ENCODE results near the gene GABARAPL2.
A peak's percentile ranks its signal among the peaks of the same experiment; 100 is the strongest.
"Not testable (repeated sequence)": the region's sequence is repeated elsewhere in the genome, so short reads cannot be mapped to it uniquely, and the experiment has no call there.

Gene GABARAPL2

DNA sequence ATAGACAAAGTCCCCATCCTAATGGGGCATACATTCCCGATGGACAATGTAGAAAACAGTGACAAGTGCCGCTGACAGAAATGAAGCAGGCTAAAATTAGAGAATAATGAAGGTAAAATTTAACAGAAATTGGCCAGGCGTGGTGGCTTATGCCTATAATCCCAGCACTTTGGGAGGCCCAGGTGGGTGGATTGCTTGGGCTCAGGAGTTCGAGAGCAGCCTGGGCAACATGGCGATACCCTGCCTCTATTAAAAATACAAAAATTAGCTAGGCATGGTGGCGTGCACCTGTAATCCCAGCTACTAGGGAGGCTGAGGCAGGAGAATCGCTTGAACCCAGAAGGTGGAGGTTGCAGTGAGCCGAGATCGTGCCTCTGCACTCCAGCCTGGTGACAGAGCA lies 17.7 kb upstream of the GABARAPL2 start:
- in situ Hi-C loops (cut with MboI; ENCODE audit: low pct_unique_long_range_greater_than_20kb, low sequenced_read_pairs); DNase-seq: not testable (repeated sequence)

DNA sequence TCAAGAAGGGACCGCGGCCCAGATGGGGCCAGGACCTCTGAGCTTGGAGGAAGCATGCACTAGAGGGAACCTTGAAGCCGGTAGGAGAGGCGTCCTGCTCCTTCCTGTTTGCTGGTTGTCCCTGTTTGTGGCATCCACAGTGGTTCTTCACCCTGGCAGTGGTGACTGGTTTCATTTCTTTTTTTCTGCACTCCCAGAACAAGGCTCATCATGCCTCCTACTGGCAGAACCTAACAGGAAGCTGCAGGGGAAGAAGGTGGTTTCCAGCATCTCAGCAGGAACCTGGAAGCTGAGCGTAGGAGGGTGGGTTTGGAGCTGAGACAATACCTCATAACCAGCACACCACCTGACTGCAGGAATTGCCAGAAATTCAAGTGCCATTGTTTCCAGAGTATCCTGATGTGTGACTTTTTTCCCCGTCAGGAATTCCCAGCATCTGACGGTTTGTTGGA lies 15.9 kb upstream of the GABARAPL2 start:
- in situ Hi-C loops (cut with MboI; ENCODE audit: low pct_unique_long_range_greater_than_20kb, low sequenced_read_pairs): no loop called here
- DNase-seq: peak; percentile 87

DNA sequence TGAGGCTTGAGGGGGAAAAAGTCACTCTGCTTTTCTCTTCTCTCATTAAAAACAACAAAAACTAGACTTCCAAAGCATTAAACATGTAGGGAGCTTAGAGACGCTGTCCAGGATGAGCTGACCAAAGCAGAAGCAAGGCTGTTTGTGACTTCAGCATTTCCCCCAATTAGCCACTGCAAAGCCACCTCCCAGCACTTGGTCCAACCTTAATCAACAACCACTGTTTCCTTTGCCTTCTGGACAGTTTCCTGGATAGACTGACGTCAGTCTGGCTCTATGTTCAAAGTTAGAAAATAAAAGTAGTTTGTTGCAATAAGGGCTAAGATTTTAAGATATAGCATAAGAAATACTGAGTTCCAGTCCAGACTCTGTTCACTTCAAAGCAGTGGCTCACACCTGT lies 13.2 kb upstream of the GABARAPL2 start:
- no peak for DNase-seq
- in situ Hi-C loops (cut with MboI; ENCODE audit: low pct_unique_long_range_greater_than_20kb, low sequenced_read_pairs): no loop called here

DNA sequence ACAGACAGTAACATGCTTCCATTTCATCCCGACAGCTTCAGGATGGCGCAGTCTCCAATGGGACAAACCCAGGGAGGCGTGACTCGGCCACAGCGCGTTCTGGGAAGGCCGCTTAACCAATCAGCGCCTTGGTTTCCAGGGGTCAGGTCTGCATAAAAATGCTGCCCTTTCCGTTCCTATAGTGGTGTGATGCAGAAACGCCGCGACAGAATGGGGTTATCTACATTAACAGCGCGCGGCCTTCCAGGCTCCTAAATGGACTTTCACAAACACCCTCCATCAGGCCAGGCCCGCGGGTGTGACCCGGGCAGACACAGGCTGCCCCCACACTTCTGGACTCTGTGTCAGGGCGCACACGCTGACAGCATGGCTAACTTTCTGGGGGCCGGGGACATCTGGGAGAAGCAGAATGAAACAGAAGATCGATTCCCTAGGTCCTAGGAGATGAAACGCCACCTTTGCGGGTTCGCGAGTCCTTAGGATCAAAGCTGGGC lies 10.9 kb upstream of the GABARAPL2 start:
- in situ Hi-C loops (cut with MboI; ENCODE audit: low pct_unique_long_range_greater_than_20kb, low sequenced_read_pairs): no loop called here
- peak; percentile 16 for DNase-seq

DNA sequence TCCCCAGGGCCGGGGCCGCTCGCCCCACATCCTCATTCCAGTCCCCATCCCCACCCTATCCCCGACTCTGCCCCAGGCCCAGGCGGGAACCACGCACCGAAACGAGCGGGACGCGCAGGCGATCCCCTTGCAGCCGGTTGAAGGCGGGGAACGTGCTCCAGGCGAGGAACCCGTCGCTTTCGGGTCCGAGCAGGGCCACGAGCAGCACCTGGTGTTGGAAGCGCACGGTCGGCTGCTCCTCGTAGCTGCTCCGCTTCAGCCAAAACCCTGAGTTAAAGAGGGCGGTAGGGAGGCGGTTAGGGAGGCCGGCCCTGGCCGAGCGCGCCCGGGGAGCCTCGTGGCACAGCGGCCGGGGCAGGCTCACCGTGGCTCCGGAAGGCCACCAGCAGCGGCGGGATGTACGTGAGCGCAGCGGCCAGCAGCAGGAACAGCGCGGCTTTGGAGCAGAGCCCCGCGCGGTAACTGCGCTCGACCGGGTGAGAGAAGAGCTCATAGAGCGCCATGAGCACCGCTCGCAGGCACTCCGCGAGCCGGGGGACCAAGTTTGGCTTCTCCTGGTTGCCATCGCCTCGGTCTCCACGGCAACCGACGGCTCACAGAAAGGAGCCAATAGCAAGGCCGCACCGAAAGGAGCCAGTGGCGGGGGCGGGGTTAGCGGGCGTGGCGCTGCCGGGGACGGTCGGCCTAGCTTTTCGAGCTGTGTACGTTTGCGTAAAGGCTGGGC lies 10.3 kb upstream of the GABARAPL2 start, which contains the start of gene TMEM231:
TMEM231 (minus strand) TSS at position 546 of the 724 bp plus-strand sequence; CDS start at position 503, 43 bp downstream.
- in situ Hi-C loops (cut with MboI; ENCODE audit: low pct_unique_long_range_greater_than_20kb, low sequenced_read_pairs): no loop called here
- peak; percentile 94 for DNase-seq

DNA sequence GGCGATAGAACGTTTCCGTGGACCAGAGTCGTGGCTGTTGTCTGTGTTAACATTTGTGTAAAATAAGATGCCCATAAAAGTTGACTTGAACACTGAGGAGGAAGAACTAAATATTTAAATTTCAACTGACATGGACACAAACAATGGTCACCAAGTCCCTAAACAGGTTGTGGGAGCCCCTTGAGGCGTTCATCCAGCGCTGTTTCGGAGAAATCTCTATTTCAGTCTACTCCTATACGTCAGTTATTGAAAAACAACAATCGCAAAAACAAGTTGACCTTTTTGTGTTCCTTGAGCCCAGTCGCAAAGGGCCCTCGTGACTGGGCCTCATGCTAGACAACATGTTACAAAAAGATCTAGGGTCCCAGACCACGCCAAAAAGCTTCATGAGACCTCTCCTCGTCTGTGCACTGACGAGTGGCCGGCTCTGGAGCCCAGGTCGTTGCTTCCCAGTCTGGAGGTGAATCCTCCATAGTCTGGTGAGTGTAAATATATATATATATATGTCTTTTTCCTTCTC lies 9.7 kb upstream of the GABARAPL2 start:
- no peak for DNase-seq
- in situ Hi-C loops (cut with MboI; ENCODE audit: low pct_unique_long_range_greater_than_20kb, low sequenced_read_pairs): no loop called here

DNA sequence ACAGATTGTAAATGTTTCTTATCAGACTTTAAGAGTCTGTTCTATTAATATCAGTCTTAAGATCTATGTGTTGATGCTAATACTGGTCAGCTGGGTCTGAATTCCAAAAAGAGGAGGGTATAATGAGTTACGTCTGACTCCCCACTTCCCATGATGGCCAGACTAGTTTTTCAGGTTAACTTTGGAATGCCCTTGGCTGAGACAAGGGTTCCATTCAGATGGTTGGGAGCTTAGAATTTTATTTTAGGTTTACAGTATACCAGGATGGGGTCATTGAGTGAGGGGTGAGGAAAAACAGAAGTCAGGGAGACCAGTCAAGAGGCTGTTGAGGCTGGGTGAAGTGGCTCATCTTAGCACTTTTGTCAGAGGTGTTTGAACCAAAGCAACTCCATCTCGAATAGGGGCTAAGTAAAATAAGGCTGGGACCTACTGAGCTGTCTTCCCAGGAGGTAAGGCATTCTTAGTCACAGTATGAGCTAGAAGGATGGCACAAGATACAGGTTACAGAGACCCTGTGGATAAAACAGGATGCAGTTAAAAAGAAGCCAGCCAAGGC lies 7.3 kb upstream of the GABARAPL2 start:
- in situ Hi-C loops (cut with MboI; ENCODE audit: low pct_unique_long_range_greater_than_20kb, low sequenced_read_pairs): no loop called here

DNA sequence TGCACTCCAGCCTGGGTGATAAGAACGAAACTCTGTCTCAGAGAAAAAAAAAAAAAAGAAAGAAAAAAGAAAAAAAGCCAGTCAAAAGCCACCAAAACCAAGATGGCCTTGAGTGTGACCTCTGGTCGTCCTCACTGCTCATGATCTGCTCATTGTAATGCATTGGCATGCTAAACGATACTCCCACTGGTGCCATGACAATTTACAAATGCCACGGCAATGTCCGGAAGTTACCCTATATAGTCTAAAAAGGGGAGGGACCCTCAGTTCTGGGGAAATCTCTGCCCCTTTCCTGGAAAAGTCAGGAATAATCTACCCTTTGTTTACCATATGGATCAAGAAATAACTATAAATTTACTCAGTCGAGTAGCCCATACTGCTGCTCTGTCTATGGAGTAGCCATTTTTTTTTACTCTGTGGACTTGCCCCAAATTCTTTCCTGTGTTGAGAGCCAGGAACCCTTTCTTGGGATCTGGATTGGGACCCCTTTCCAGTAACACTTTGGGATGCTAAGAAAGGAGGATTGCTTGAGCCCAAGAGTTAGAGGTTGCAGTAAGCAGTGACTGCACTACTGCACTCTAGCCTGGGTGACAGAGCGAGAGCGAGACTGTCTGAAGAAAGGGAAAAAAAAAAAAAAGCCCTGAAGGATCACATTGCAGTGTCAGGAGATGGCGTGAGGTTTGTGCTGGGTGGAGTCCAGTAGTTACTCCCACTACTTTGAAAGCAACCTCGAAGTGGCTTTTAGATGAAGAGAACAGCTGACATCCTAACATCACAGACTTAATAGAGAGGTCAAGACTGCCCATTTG lies 6.4 kb upstream of the GABARAPL2 start:
- peak; percentile 19 for DNase-seq
- in situ Hi-C loops (cut with MboI; ENCODE audit: low pct_unique_long_range_greater_than_20kb, low sequenced_read_pairs): no loop called here

More for the DNA sequence above, 7.3 kb upstream of the GABARAPL2 start:
- no peak for DNase-seq

DNA sequence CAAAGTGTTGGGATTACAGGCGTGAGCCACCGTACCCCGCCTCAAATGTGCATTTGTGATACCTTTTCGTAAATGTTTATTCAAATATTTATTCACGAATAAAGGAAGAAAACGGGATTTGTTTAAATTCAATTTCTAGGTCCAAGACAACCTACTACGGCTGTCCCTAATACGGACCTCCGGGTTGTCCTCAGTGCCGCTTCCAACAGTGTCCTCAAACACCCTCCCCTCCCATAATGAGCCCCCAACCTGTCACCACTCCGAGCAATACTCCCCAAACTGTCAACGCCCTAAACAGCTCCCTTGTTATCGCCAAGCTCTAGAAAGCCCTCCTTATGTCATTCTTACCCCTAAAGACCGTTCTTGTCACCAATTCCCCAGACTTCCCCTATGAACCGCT lies 539 bp upstream of the GABARAPL2 start:
- DNase-seq: no peak
- in situ Hi-C loops (cut with MboI; ENCODE audit: low pct_unique_long_range_greater_than_20kb, low sequenced_read_pairs): no loop called here

DNA sequence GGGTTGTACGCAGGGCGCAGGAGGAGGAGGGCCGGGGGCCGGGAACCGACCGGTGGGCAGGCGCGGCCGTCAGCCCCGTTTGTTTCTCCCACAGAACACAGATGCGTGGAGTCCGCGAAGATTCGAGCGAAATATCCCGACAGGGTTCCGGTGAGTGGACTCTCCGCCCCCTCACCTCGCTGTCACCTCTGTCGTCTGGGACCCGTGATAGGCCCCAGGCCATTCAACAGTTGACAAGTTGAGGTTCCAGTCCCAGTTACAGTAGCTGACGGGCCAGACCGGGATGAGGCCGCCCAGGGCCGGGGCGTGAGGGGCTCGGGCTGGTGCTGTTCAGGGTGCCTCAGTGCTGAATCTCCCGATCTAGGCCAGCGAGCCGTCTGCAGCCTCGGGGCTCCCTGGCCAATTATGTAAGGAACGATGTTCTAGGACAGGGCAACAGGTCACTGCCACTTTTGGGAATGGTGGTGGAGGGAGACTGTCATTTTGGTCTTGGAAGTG lies 628 bp downstream of the GABARAPL2 start:
- in situ Hi-C loops (cut with MboI; ENCODE audit: low pct_unique_long_range_greater_than_20kb, low sequenced_read_pairs): no loop called here
- peak; percentile 8 for DNase-seq

DNA sequence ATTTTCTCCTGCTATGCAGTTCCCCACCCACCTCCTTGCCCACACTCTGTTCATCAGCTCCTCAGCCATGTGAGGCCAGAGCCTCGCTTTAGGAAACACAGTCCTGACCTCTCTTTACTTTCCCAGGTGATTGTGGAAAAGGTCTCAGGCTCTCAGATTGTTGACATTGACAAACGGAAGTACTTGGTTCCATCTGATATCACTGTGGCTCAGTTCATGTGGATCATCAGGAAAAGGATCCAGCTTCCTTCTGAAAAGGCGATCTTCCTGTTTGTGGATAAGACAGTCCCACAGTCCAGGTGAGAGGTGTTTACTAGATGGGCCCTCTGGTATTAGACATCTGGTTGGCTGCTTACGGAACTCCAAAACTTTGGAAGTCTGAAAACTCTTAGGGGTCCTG lies 1.7 kb downstream of the GABARAPL2 start:
- no peak for DNase-seq
- in situ Hi-C loops (cut with MboI; ENCODE audit: low pct_unique_long_range_greater_than_20kb, low sequenced_read_pairs): no loop called here

DNA sequence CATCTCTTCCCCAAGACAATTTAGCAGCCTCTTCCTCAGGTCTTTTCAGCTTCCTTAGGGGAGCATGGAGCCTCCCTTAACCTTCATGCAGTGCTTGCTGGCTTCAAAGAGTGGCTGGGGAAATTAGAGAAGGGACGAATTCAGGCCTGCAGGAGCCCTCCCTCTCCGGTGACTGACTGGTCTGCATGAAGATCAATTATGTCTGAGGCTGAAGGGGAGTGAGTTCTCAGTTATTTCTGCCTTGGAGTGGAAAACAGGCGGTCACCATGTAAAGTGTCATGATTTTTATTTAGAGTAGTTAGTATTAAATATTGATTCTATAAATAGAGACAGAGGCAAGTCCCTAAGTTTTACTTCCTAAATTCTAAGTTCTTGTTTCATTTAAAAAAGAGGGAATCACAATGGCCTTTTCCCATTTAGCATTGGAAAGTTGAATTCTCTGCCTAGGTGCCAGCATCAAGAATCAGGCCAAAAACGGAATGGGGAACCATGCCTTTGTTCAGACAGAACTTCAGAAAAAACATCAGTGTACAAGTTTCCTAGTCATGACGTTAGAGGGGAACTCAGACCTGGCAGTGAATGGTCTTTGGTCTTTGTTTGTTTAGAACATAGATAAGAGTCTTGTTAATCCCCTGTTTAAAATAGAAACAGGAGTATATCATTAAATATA lies 4.4 kb downstream of the GABARAPL2 start:
- in situ Hi-C loops (cut with MboI; ENCODE audit: low pct_unique_long_range_greater_than_20kb, low sequenced_read_pairs): no loop called here
- DNase-seq: no peak

DNA sequence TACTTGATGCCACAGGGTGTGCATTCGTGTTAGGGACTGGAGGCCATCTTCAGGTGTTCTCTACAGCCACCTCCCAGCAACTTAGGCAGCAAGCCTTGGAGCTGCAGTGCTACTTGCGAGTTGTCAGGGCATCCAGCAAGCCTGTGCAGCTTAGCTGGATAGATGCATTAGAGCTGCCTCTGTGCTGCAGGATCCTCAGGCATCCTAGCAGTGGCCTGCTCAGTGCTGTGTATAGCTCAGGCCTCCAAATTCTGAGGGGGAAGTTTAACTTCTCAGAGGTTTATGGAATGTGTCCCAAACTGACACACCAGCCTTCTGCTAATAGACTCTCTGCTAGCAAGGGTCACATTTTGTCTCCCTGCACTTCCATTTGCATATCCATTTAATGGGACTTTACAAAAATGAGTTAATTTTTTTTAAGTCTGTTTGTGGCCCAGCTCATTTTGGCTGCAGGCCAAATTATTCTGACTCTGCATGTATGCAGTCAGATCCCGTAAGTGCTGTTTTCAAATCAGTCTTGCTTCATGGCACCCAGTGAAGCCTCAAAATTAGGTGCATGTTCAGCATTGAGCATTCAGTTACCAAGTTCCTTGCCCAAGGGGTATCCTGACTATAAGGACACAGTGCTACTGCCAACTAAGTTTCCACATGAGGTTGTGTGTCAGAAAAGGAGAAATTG lies 6.8 kb downstream of the GABARAPL2 start:
- no peak for DNase-seq
- in situ Hi-C loops (cut with MboI; ENCODE audit: low pct_unique_long_range_greater_than_20kb, low sequenced_read_pairs): no loop called here

DNA sequence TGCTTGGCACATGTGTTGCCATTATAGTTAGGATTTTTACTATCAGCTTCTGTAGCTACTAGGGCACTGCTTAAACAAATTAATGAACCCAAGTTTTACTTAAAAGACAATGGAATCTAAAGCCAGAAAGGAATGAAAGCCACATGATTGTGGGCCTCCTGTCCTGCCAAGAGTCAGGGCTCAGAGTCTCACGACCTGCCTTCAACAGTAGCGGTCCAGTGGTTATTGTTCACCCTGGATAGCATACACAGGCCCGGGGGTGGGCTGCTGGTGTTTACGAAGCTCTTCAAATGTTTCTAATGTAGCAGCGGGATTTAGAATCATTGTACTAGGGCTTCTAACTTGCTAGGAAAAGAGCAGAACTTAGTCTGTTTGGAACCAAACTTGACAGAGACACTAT lies 7.8 kb downstream of the GABARAPL2 start:
- in situ Hi-C loops (cut with MboI; ENCODE audit: low pct_unique_long_range_greater_than_20kb, low sequenced_read_pairs): no loop called here
- no peak for DNase-seq

DNA sequence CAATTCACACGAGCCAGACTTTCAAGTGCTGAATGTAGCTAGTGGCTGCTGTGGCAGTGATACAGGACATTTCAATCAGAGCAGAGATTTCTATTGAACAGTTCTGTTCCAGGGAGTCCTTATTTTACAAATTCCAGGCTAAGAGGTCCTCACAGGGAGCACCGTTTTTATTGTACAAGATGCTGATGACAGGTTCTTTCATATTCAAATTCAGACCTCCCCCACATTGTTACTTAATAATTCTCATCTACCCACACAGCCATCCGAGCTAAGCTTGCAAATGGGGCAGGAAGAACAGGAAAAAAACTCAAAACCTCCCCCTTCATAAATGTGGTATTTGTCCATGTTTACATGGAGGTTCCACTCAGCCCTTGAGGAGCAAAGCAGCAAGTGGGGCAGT lies 9.8 kb downstream of the GABARAPL2 start:
- in situ Hi-C loops (cut with MboI; ENCODE audit: low pct_unique_long_range_greater_than_20kb, low sequenced_read_pairs): no loop called here
- no peak for DNase-seq

DNA sequence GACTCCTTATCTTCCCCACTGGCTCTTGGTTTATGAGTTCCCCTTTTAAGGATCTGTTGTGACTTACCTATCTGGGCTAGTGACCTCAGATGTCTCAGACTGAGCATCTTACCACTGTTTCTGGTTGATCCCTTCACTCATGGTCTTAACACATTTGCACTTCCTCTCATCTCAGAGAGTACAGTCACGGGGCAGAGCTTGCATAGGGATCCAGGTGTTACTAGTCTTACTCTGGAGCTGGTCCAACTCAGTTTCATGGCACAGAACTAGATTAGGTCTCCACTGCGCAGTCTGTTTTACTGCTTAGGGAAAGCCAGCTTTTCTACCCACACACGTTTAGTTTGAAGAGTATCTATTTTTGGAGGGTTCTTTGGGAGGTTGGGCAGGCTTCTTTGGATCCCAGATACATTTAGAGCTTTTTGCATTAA lies 10.2 kb downstream of the GABARAPL2 start:
- in situ Hi-C loops (cut with MboI; ENCODE audit: low pct_unique_long_range_greater_than_20kb, low sequenced_read_pairs): no loop called here

DNA sequence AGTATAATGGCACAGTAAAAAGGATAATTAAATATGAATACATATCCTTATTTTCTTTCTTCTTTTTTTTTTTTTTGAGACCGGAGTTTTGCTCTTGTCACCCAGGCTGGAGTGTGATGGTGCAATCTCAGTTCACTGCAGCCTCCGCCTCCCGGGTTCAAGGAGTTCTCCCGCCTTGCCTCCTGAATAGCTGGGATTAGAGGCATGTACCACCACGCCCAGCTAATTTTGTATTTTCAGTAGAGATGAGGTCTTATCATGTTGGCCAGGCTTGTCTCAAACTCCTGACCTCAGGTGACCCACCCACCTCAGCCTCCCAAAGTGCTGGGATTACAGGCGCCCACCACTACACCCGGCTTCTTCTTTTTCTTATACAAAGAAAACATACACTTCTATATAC lies 12.0 kb downstream of the GABARAPL2 start:
- in situ Hi-C loops (cut with MboI; ENCODE audit: low pct_unique_long_range_greater_than_20kb, low sequenced_read_pairs): no loop called here
- no peak for DNase-seq

More for the DNA sequence above, 10.2 kb downstream of the GABARAPL2 start:
- DNase-seq: peak; percentile 37

DNA sequence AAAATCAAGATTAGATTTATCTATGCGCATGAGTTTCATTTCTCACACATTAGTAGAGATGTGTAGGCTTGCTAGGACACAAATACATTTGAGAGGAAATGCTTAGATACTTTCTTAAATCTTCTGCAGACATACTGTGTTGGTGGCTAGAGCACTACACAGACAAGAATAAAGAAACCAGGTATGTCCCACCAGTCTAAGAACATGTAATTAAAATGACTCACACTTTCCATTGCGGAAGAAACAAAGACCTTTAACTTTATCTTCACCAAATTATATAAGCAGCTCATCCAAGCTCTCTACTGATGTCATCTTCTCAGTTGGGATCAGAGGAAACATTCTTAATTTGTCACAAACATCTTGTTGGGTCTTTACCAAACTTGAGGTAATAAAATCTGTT lies 12.5 kb downstream of the GABARAPL2 start:
- in situ Hi-C loops (cut with MboI; ENCODE audit: low pct_unique_long_range_greater_than_20kb, low sequenced_read_pairs): no loop called here
- no peak for DNase-seq
